GM12892 (cell line): ENCODE data around the gene BRF1.

Experiments used
- POLR2A ChIP-seq: IDR thresholded peaks from 2 replicates; pipeline ENCODE4 v1.6.1; 2011; ENCODE audit warnings: low read depth, low read length, control low read depth
- POLR2AphosphoS5 ChIP-seq: IDR thresholded peaks from 2 replicates; pipeline ENCODE4 v1.6.1; 2011; ENCODE audit warnings: low read depth, low read length, control low read depth

GRCh38 chr14:105161309-105161708 lies 139.5 kb downstream of the BRF1 start:
- no peak for TF ChIP-seq POLR2AphosphoS5
- no peak for TF ChIP-seq POLR2A
